Stimulated activated CD8-positive, alpha-beta memory T cell treated with anti-CD3 and anti-CD28 coated beads, Interleukin-2, amount 100 ng/mL, for 48 hours (primary cell): Measurements from ENCODE around the gene GNAT2.

ENCODE experiments used
- DNase-seq, 2 donors: peaks; one replicate each; pipeline ENCODE4 v3.0.0-alpha.2; 2020; ENCODE audit warnings: low read depth in 2 of 2

GNAT2 gene

DNA sequence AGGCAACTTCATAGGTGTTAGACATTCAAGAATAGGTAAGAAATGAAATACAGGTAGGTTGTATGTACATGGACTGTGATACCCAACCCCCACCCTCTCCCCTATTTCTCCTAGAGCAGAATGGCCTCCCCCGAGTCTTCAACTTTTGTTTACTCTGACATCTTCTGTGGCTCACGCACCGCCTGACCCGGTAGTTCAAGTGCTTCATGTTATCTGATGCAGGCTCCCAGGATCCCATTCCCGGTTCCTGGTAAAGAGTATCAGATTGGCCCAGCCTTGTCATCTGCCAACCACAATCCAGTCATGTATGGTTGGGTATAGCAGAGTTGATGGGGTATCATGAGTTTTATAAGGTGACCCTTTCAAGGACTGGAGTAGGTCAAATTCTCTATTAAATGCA, 61.9 kb downstream of the GNAT2 start:
- no peak for DNase-seq

GRCh38 chr1:109556563-109556962, 62.9 kb downstream of the GNAT2 start:
- no peak for DNase-seq
